ENCODE data around the gene KREMEN2. TPM values are rescaled to one million over a fixed set of nuclear protein-coding genes. Genes with fewer than 3 reads are reported as not detected.

KREMEN2 gene
- total RNA-seq, 3 donors from 2014 or later = 0.22 to 1.7 (median 1.3) TPM

DNA sequence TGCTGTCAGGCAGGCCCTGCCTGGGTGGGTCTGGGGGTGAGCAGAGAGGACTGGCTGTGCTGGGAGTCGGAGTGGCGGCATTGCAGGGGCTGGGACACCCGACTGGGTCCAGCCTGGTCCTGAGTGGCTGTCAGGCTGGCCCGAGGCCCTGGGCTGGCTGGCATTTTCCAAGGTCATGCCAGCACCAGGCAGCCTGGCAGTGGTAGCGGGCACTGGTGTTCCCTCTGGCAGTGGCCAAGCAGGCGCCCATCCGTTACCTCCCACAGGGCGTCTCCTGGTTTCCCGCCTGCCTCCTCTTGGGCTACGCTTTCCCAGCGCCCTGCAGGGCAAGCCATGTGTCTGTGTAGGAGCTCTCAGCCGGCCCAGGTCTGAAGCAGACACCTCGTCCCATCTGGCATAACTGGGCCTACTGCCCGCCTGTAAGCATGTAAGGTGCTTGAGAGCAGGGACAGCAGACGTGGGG is 21.8 kb downstream of the KREMEN2 start:
- ATAC-seq = no peak
- H3K4me1 ChIP-seq (ENCODE audit: low read depth) = peaks cover 12% of the 10 kb centered on the region
- DNase-seq = no peak
- TF ChIP-seq, protein P1, sequence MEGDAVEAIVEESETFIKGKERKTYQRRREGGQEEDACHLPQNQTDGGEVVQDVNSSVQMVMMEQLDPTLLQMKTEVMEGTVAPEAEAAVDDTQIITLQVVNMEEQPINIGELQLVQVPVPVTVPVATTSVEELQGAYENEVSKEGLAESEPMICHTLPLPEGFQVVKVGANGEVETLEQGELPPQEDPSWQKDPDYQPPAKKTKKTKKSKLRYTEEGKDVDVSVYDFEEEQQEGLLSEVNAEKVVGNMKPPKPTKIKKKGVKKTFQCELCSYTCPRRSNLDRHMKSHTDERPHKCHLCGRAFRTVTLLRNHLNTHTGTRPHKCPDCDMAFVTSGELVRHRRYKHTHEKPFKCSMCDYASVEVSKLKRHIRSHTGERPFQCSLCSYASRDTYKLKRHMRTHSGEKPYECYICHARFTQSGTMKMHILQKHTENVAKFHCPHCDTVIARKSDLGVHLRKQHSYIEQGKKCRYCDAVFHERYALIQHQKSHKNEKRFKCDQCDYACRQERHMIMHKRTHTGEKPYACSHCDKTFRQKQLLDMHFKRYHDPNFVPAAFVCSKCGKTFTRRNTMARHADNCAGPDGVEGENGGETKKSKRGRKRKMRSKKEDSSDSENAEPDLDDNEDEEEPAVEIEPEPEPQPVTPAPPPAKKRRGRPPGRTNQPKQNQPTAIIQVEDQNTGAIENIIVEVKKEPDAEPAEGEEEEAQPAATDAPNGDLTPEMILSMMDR (IDR thresholded peaks at IDR 0.05) = no peak
- H3K4me3 ChIP-seq = no peak overlapping the region
- H3K36me3 ChIP-seq (ENCODE audit: low read depth) = no peaks in the 10 kb centered on the region
- H3K9me3 ChIP-seq = no peaks in the 10 kb centered on the region
- intact Hi-C loops (cut with DNase I, micrococcal nuclease) = no loop called here

DNA sequence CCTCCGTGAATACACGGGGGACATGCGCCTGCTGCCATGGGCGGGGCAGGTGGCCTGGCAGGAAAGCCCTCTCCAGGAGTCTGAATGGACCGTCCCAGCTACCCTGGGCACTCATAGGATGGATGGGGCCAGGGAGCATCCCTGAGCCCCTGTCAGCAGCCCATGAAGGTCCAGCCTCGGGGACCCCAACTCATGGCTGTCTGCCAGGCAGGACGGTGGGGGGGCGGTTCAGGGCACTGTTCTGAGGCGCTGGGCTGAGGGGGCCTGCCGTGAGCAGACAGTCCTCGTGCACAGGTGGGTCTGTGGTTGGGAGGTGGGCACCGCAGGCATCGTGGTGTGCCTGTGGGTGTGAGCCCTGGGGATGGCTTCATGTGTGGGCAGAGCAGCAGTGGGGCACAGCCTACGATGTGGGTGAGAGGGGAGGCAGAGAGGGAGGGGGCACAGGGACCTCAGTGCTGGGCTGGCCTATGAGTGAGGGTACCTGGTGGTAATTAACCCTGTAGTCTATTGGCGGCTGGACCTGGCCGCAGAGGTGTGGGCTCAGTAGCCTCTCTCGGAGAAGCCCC is 22.6 kb downstream of the KREMEN2 start:
- H3K4me1 ChIP-seq (ENCODE audit: low read depth) = peaks cover 7% of the 10 kb centered on the region
- no peak for DNase-seq
- no peaks in the 10 kb centered on the region for H3K36me3 ChIP-seq (ENCODE audit: low read depth)
- no peak for ATAC-seq
- H3K4me3 ChIP-seq = no peak overlapping the region
- TF ChIP-seq, protein P1 (IDR thresholded peaks at IDR 0.05) = no peak
- H3K9me3 ChIP-seq = no peaks in the 10 kb centered on the region
- intact Hi-C loops (cut with DNase I, micrococcal nuclease) = no loop called here

DNA sequence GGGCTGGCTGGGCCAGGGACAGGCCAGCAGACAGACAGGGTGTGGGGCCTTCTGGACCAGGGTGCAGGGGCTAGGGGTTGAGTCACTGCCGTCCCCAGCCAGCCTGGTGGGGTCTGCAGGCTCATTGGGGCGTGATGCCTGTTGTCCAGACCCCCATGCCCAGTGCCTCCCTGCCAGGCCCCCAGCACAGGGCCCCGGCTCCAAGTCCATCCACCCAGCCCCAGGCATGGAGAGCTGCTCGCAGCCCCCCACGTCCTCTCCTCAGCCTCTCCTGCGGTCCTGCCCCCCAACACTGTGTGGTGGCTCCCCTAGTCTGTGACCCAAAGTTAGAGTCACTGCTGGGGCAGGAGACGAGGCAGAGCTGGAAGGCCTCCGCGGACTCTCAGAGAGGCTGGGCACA is 23.2 kb downstream of the KREMEN2 start:
- H3K9me3 ChIP-seq = no peaks in the 10 kb centered on the region
- intact Hi-C loops (cut with DNase I, micrococcal nuclease) = no loop called here
- H3K36me3 ChIP-seq (ENCODE audit: low read depth) = no peaks in the 10 kb centered on the region
- H3K4me3 ChIP-seq = no peak overlapping the region
- ATAC-seq (no peak), DNase-seq (no peak)
- peaks cover 7% of the 10 kb centered on the region for H3K4me1 ChIP-seq (ENCODE audit: low read depth)
- TF ChIP-seq, protein P1 (IDR thresholded peaks at IDR 0.05) = no peak

DNA sequence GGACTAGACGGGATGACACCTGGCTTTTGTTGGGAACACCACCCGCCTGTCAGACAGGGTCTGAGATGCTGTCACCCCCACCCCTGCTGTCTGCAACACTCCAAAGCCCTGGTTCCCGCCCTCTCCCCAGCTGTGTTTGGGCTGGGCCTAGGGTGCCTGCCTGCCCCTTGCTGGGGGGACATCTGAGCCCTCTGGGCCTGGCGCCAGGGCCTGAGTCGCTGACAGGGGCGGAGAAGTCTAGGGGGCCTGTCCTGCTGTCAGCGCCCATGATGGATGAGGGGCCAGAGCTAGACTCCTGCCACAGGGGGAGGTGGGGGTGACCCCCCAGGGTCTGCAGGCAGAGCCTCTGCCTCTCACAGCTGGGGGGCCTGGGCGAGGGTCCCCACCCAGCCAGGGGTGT is 23.8 kb downstream of the KREMEN2 start:
- peaks cover 7% of the 10 kb centered on the region for H3K4me1 ChIP-seq (ENCODE audit: low read depth)
- no peaks in the 10 kb centered on the region for H3K9me3 ChIP-seq
- ATAC-seq (no peak), DNase-seq (no peak)
- TF ChIP-seq, protein P1 (IDR thresholded peaks at IDR 0.05) = no peak
- H3K4me3 ChIP-seq = no peak overlapping the region
- no peaks in the 10 kb centered on the region for H3K36me3 ChIP-seq (ENCODE audit: low read depth)
- intact Hi-C loops (cut with DNase I, micrococcal nuclease) = no loop called here

DNA sequence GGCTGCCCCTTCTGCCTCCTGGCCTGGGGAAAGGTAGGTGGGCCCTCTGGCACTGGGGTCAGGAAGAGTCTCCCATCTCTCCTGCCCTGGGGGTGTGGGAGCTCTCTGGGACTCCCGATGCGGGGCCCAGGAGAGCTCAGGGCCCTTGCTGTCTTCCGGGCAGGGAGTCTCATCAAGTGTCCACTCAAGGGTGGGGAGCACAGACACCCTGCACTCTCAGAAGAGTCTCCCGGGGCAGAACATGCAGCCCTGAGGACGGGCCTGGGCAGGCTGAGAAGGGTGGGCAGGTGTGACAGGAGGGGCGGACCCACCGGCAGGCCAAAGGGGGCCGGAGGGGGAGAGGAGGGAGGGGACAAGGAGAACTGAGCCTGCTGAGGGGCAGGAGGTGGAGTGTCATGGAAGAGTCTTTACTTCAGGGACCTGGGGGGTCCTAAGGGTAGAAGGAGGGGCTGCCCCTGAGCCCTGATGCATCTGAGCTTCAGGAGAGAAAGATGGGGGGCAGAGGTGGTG is 24.6 kb downstream of the KREMEN2 start:
- intact Hi-C loops (cut with DNase I, micrococcal nuclease) = no loop called here
- TF ChIP-seq, protein P1 (IDR thresholded peaks at IDR 0.05) = no peak
- ATAC-seq = no peak

More for the DNA sequence above, 24.6 kb downstream of the KREMEN2 start:
- DNase-seq = no peak
- Histone ChIP-seq H3K4me3 (no peak overlapping the region), H3K9me3 (no peaks in the 10 kb centered on the region), H3K36me3 (ENCODE audit: low read depth) (no peaks in the 10 kb centered on the region), H3K4me1 (ENCODE audit: low read depth) (peaks cover 6% of the 10 kb centered on the region)
